B cell (primary cell): ENCODE results near the gene DDX55.

Source experiments
- EZH2 ChIP-seq: IDR thresholded peaks from 2 replicates; pipeline ENCODE4 v1.6.1; 2012; ENCODE audit warnings: borderline replicate concordance, low read depth, mild to moderate bottlenecking, moderate library complexity, low read length; ENCODE audit not compliant: insufficient read depth, poor library complexity, severe bottlenecking
- TF ChIP-seq, protein P1 (sequence below): fragments of 200-600 bp; IDR thresholded peaks from one replicate; pipeline ENCODE4 v1.8.0; 2022; ENCODE audit warnings: antibody characterized with exemption, mild to moderate bottlenecking

DNA sequence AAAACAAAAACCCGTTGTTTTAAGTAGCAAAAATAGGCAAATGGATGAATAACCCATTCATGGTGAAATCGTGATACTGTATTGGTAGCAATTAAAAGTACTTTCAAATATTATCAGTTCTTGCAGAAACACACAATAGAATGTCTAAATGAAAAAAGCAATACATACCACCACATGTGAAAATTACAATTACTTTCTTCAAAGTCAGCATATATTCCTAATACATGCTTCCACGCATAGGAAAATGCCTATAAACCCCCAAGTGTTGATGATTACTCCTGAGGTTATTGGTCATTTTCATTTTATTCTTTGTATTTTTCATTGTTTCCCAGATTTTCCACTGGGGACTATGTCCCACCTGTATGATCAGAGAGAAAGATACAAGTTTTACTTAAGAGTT is 15.2 kb downstream of the DDX55 start:
- TF ChIP-seq, protein P1, sequence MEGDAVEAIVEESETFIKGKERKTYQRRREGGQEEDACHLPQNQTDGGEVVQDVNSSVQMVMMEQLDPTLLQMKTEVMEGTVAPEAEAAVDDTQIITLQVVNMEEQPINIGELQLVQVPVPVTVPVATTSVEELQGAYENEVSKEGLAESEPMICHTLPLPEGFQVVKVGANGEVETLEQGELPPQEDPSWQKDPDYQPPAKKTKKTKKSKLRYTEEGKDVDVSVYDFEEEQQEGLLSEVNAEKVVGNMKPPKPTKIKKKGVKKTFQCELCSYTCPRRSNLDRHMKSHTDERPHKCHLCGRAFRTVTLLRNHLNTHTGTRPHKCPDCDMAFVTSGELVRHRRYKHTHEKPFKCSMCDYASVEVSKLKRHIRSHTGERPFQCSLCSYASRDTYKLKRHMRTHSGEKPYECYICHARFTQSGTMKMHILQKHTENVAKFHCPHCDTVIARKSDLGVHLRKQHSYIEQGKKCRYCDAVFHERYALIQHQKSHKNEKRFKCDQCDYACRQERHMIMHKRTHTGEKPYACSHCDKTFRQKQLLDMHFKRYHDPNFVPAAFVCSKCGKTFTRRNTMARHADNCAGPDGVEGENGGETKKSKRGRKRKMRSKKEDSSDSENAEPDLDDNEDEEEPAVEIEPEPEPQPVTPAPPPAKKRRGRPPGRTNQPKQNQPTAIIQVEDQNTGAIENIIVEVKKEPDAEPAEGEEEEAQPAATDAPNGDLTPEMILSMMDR, result no peak
- TF ChIP-seq EZH2, result no peak
